ENCODE data around the gene TADA1. TPM values are rescaled to one million over a fixed set of nuclear protein-coding genes. Genes with fewer than 3 reads are reported as not detected.

TADA1 gene
- total and polyA plus RNA-seq, 4 donors: 9.1 to 21.3 (median 15.0) TPM

GRCh38 chr1:166858726-166859419, 17.2 kb downstream of the TADA1 start (continued):
- TF ChIP-seq REST (IDR thresholded peaks at IDR 0.05) (no peak), SP1 (IDR thresholded peaks at IDR 0.05) (no peak), ATF3 (IDR thresholded peaks at IDR 0.05) (no peak), RXRA (IDR thresholded peaks at IDR 0.05) (no peak)

GRCh38 chr1:166857995-166858394, 18.1 kb downstream of the TADA1 start:
- Histone ChIP-seq H3K9ac (ENCODE audit: low read depth in 1 of 2, low read length in 2 of 2) (no peak overlapping the region), H3K27ac (ENCODE audit: low read depth in 1 of 2, low read length in 2 of 2) (no peak overlapping the region), H3K4me1 (ENCODE audit: control insufficient read depth in 4 of 4, insufficient read depth in 4 of 4, low read length in 3 of 4) (peaks cover 0 to 10% (median 0%) of the 10 kb centered on the region in 4 donors), H3K9me3 (ENCODE audit: control insufficient read depth in 4 of 4, low read length in 3 of 4) (no peaks in the 10 kb centered on the region), H3K36me3 (ENCODE audit: control insufficient read depth in 4 of 4, insufficient read depth in 3 of 4, low read depth in 1 of 4, low read length in 3 of 4) (peaks cover 15 to 66% (median 60%) of the 10 kb centered on the region in 4 donors), H3K4me3 (ENCODE audit: low read depth in 1 of 3, low read length in 3 of 3) (no peak overlapping the region), H3K27me3 (ENCODE audit: control insufficient read depth in 4 of 4, insufficient read depth in 4 of 4, low read length in 3 of 4) (no peaks in the 10 kb centered on the region)
- no peak for DNase-seq (ENCODE audit: low spot score)
- 97% methylated on average over 3 of the region's 3 CpGs for WGBS
- TF ChIP-seq HNF4G (IDR thresholded peaks at IDR 0.05) (no peak), SP1 (IDR thresholded peaks at IDR 0.05) (no peak), HNF4A (conservative IDR thresholded peaks at IDR 0.05) (no peak), RAD21 (IDR thresholded peaks at IDR 0.05) (no peak), FOXA2 (IDR thresholded peaks at IDR 0.05) (no peak), RXRA (IDR thresholded peaks at IDR 0.05) (no peak), YY1 (IDR thresholded peaks at IDR 0.05) (no peak), ATF3 (IDR thresholded peaks at IDR 0.05) (no peak), GABPA (IDR thresholded peaks at IDR 0.05 in 1 of 2, conservative IDR thresholded peaks at IDR 0.05 in 1 of 2) (no peak), REST (IDR thresholded peaks at IDR 0.05) (no peak), CTCF (IDR thresholded peaks at IDR 0.05; ENCODE audit: low read depth, low read length, missing input control) (no peak), EGR1 (IDR thresholded peaks at IDR 0.05; ENCODE audit: low read depth in 2 of 2) (no peak), ZBTB33 (IDR thresholded peaks at IDR 0.05) (no peak), NR2F2 (IDR thresholded peaks at IDR 0.05) (no peak), FOXA1 (IDR thresholded peaks at IDR 0.05) (no peak), TAF1 (conservative IDR thresholded peaks at IDR 0.05) (no peak), JUND (IDR thresholded peaks at IDR 0.05) (no peak), MAX (IDR thresholded peaks at IDR 0.05) (no peak)
